GM12872 (cell line): ENCODE results near the gene CASP8.

Experiments
- TF ChIP-seq, protein P1 (sequence below): IDR thresholded peaks from 3 replicates; pipeline ENCODE4 v1.5.1; 2011; ENCODE audit warnings: low read depth, mild to moderate bottlenecking, low read length, moderate library complexity; ENCODE audit not compliant: insufficient read depth

The CASP8 gene

GRCh38 chr2:201258666-201259615 lies 1.4 kb upstream of the CASP8 start:
- TF ChIP-seq, protein P1, sequence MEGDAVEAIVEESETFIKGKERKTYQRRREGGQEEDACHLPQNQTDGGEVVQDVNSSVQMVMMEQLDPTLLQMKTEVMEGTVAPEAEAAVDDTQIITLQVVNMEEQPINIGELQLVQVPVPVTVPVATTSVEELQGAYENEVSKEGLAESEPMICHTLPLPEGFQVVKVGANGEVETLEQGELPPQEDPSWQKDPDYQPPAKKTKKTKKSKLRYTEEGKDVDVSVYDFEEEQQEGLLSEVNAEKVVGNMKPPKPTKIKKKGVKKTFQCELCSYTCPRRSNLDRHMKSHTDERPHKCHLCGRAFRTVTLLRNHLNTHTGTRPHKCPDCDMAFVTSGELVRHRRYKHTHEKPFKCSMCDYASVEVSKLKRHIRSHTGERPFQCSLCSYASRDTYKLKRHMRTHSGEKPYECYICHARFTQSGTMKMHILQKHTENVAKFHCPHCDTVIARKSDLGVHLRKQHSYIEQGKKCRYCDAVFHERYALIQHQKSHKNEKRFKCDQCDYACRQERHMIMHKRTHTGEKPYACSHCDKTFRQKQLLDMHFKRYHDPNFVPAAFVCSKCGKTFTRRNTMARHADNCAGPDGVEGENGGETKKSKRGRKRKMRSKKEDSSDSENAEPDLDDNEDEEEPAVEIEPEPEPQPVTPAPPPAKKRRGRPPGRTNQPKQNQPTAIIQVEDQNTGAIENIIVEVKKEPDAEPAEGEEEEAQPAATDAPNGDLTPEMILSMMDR: no peak

GRCh38 chr2:201261471-201261870 lies 1.1 kb downstream of the CASP8 start:
- TF ChIP-seq, protein P1: no peak

GRCh38 chr2:201261906-201262305 lies 1.6 kb downstream of the CASP8 start:
- TF ChIP-seq, protein P1: no peak

DNA sequence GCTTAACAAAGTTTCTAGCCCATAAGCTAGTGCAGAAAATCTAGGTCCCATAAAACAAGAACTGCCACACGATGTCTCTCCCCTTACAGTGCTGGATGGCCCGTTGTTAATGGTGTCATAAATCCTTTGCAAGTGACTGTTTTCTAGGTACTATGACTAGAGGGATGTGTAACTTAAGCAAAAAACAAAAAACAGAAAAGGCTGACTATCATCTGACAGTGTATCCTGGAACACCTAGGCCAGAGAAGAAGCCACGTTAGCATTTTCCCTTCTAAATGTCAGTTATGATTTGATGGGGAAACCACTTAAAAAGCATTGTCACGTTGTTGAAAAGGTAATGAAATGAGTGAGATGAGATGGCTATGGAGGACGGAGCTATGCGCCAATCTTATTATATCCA lies 2.4 kb downstream of the CASP8 start:
- TF ChIP-seq, protein P1: no peak

GRCh38 chr2:201263779-201264178 lies 3.4 kb downstream of the CASP8 start:
- TF ChIP-seq, protein P1: no peak

DNA sequence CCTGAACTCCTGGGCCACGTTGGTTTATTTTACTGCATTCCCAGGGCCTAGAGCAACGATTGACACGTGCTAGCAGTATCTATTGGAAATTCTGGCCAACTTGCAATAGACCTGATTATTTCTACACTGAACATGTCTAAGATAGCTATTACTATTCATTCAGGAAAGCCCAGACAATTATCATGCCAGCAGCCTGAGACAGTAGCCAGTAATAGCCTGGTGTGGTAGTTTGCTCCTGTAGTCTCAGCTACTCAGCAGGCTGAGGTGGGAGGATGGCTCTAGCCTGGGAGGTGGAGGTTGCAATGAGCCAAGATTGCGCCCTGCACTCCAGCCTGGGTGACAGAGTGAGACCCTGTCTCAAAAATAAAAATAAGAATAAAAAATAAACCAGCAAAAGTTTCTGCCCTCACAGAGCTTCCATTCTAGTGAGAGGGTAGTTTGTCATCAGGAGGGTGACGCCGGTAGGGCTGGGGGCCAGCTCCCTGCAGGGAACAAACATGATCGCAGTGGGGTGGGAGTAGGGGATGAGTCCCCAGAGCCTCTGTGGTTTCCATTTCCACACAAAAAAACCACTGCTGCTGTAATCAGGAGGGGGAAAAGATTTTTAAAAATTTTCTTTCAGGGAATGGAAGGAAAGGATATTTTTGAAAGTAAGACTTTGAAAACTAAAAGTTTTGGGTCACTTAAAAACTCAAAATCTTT lies 4.3 kb downstream of the CASP8 start:
- TF ChIP-seq, protein P1: no peak

GRCh38 chr2:201266629-201267028 lies 6.3 kb downstream of the CASP8 start:
- TF ChIP-seq, protein P1: no peak
